ENCODE results near the gene ADAM8.
"Not testable (repeated sequence)": the region's sequence is repeated elsewhere in the genome, so short reads cannot be mapped to it uniquely, and the experiment has no call there.

Gene ADAM8

DNA sequence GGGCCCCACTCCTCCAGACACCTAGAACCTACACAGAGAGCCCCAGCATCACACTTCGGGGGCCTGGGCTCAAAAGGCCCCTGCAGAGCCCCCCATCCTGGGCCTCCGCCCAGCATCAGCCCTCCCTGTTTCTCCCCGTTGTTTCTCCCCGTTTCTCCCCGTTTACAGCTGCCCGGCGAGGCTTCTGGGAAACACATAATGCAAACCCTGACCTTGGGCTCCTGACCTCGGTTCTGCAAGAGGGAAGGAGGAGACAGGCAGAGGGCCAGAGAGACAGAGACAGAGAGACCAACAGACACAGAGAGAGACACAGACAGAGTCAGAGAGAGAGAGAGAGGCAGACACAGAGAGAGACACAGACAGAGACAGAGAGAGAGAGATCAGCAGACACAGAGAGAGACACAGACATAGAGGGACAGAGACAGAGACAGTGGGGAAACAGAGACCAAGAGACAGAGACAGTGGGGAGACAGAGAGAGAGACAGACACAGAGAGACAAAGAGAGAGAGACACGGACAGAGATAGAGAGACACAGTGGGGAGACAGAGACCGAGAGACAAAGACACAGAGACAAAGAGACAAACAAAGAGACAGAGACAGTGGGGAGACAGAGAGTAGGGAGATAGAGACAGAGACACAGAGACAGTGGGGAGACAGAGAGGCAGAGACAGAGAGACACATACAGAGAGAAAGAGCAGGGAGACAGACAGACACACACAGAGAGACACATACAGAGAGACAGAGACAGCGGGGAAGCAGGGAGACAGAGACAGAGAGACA, 26.5 kb downstream of the ADAM8 start:
- DNase-seq (ENCODE audit: low spot score) = no peak

DNA sequence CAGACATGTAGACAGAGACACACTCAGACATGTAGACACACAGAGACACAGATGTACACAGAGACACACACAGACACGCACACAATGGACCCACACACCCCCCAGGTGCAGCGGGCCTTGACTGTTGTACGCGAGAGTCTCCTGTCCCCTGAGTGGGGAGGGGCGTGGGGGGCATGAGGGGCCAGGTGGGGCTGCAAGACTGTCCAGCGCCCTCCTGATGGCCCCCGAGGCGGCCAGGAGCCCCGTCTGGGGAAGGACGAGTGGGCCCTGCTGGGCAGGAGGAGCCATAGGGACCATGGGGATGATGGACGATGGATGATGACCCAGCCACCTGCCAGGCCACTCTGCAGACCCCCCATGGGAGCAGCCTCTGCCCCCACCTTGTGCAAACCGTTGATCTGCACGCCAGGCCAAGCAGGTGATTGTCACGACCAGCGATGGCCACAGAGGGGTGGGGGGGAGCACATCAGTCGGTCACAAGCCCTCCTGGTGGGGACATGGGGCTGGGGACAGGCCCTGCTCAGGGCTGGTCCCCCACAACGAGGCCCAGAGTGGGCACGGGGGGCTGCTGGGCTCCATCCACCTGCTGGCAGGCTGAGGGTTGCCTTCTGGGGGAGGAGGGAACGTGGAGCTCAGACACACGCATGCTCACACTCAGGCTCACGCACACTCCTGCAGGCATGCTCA, 27.4 kb downstream of the ADAM8 start:
- DNase-seq (ENCODE audit: low spot score) = no peak

DNA sequence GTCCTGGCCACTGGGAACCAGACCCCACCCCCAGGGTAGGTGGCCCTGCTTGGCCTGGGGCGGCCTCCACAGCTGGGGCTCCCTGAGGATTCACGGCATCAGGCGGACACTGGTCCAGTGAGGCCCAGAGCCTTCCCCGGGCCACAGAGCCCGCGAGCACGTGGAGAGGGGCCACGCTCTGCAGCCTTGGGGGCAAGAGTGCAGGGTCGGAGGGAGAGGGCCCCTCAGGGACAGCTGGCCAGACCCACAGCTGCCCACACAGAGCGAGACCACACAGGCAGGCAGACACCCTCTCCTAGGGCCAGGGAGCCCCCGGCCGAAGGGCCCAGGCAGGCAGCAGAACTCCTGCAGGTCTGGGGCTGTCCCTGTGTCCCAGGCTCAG, 28.3 kb downstream of the ADAM8 start:
- DNase-seq (ENCODE audit: low spot score) = no peak

- no peak for DNase-seq (ENCODE audit: low spot score)
Observed at GRCh38 chr10:133247681-133248333, 28.9 kb downstream of the ADAM8 start.

- DNase-seq (ENCODE audit: low spot score) = no peak
Observed at GRCh38 chr10:133246236-133246626, 30.4 kb downstream of the ADAM8 start.

DNA sequence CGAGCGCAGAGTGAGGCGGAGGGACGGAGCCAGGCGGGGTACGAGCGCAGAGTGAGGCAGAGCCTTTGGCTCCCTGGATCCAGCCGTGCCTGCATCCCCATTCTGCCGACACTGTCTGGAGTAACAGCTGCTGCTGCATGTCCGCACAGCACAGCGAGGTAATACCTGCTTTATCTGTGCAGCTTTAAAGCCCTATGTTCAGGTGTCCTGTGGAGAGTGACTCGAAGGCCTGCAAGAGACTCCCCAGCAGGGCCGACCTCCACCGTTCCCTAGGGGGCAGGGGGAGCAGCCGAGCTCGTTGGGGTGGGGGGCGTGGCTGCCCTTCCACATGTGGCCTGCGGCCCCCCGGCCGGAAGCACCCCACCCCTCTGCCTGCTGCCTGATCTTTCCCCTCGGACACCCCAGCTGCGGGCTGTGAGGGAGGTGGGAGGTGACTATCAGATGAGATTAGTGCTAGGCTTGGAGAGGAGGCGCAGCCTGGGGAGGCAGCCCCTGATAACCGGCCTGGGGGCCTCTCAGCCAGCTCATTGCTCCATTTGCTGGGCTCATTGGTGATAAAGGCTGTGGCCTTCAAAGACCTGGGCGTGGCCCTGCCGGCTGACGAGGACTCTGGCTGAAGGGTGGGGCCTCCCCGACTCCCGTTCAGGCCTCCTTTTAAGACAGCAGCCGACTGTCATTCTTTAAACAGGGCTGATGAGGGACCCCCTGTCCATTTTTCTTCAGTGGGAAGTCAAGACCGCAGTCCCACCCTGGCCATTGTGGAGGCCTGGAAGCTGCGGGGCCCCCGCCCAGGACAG, 31.0 kb downstream of the ADAM8 start:
- peak; percentile 58 for DNase-seq (ENCODE audit: low spot score)

- no peak for DNase-seq (ENCODE audit: low spot score)
Observed at GRCh38 chr10:133243593-133243992, 33.1 kb downstream of the ADAM8 start.

- DNase-seq (ENCODE audit: low spot score) = no peak
Observed at GRCh38 chr10:133242611-133243356, 33.9 kb downstream of the ADAM8 start.

DNA sequence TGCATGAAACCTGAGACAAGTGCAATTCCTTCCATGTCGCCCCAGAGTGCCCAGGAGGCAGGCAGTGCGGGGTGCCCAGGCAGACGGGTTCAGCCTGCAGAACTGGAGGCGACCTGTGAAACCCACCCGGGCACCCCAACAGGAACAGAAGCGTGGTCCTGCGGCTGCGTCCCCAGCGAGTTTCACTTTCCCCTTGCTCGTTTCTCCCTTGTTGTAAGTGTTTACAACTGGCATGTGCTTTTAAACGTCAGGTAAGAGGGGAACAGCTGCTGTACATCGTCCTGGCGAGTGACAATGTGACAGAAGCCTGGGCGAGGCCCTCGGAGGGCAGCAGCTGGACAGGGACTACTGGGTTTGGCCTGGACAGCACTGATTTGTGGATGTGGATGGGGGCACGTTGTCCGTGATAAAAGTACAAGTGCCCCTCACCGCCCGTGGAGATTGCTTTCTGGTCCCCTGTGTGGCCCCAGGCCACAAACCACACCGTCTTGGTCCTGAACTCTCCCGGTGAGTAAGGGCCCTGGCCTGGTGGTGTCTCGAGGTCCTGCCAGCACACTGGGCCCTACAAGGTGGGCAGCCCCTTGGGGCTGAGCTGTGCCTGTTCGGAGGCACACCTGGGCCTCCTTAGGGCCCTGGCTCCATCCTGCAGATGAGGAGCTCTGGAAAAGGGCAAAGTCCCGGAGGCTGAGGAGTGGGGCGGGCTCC, 35.0 kb downstream of the ADAM8 start:
- no peak for DNase-seq (ENCODE audit: low spot score)

DNA sequence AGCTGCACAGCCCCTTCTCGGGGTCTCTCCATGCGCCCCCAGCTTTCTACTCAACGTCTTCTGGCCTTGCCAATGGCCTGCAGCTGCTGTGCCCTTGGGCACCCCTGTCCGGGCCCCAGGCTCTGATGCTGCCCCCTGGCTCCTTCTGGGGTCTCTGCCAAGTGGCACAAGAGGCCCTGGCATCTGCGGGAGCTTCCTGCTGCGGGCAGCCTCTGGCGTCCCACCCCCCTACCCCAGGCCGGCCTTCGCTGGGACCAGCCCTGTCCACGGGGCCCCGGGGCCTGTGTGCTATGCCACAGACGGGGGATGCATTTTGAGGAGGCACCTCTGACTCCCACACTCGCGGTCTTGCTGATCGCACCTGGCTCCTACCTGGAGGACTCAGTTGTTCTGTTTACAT, 36.7 kb downstream of the ADAM8 start:
- no peak for DNase-seq (ENCODE audit: low spot score)

DNA sequence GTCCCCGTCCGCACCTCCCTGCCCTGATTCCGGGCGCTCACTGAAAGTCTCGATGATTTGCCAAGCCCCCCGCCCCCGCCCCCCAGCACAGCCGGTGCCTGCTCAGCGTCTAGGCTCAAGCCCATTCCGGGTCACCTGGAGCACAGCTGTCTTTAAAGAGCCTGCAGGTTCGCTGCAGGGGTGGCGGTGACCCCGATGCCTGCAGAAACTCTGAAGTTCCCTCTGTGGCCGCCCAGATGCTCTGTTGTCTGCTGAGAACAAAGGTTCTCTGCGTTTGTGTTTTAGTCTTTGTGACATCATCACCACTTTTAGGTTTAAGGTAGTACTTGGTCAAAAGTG, 38.2 kb downstream of the ADAM8 start:
- DNase-seq (ENCODE audit: low spot score) = no peak

- DNase-seq (ENCODE audit: low spot score) = no peak
Observed at GRCh38 chr10:133237588-133238465, 38.8 kb downstream of the ADAM8 start, which contains the start of gene VENTX. Gene VENTX (plus strand): TSS chr10:133237855. CDS start chr10:133237915, 60 bp downstream.

GRCh38 chr10:133237241-133237587, 39.5 kb downstream of the ADAM8 start:
- no peak for DNase-seq (ENCODE audit: low spot score)

DNA sequence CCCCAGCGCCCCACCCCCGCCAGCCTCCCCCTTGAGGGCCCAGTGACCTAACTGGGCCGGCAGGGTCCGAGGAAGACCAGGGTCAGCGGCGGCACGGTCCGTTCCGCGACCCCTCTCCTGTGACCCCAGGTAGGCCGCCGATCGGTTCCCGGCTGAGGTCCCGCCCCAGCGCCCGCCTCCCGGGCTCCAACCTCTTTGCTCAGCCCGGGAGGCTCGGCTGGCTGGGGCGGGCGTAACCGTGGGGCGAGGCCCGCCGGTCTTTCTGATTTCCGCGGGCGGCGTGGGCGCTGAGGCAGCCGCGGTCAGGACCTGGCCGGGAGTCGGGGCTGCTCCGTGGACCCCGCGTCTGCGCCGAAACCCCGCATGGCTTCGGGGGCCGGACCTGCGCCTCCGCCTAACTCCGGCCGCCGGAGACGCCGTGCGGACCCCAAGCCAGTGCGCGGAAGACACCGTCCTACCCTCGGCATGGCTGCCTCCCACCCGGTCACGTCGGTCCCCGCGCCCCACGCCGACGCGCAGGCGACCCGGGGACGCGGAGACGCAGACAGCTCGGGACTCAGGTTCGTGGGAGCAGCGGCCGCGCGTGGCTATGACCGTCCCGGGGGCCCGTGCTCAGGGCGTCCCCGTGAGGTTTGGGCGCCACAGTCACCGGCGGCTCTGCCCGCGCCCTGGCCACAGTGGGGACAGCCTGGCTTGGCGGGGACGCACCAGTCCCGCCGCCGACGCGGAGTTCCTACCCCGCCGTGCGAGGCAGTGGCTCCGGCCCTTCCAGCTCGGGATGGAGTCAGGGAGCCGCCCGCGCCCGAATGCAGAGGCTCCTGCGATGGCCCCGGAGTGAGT, 40.0 kb downstream of the ADAM8 start:
- DNase-seq (ENCODE audit: low spot score) = no peak

- no peak for DNase-seq (ENCODE audit: low spot score)
Observed at GRCh38 chr10:133235932-133236331, 40.7 kb downstream of the ADAM8 start.

- no peak for DNase-seq (ENCODE audit: low spot score)
Observed at GRCh38 chr10:133235265-133235855, 41.3 kb downstream of the ADAM8 start.

GRCh38 chr10:133234796-133235195, 41.9 kb downstream of the ADAM8 start:
- DNase-seq (ENCODE audit: low spot score) = not testable (repeated sequence)

DNA sequence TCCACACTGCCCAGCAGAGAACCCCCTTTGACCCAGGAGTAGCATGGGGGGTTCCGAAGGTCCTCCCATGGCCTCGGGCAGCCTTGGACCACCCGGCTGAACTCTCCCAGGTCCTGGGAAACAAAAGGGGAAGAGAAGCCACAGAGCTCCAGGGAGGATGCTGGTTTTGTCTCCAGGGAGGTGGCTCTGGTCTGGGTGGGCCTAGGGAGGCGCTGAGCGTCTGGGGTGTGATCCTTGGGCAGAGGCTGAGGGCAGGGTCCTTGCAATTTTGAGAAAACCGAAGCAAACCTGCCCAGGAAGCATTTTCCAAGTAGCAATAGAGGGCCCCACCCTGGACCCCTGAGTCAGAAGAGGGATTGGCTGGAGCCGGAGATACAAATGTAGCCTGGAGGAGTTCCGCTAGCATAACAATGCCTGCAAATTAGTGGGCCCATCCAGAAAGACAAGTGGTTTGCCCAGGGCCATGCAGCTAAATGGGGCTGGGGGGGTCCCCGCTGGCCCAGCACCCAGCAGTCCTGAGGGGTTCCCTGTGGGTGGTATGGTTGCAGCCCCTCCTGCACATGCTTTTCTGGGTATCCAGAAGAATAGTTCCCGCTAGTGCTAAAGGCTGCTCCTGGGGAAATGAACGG, 44.6 kb downstream of the ADAM8 start:
- no peak for DNase-seq (ENCODE audit: low spot score)

Measured in LoVo (cell line).